Epithelial cell of prostate (primary cell): ENCODE results near the gene WRAP53.

ENCODE experiments used
- DNase-seq: peaks from one replicate; pipeline ENCODE4 v3.0.0-alpha.2; 2011; ENCODE audit warnings: low read depth, low spot score
- H3K27ac ChIP-seq: fragments of 450-650 bp; 2 replicates; pipeline ENCODE4 v1.5.1; 2017; ENCODE audit warnings: mild to moderate bottlenecking

WRAP53 gene

GRCh38 chr17:7707446-7707845 lies 19.2 kb downstream of the WRAP53 start:
- H3K27ac ChIP-seq = no peak overlapping the region
- no peak for DNase-seq

- no peak for DNase-seq
- no peak overlapping the region for H3K27ac ChIP-seq
Measured at GRCh38 chr17:7707858-7708750, 19.8 kb downstream of the WRAP53 start.

GRCh38 chr17:7709031-7709430 lies 20.8 kb downstream of the WRAP53 start:
- no peak overlapping the region for H3K27ac ChIP-seq
- DNase-seq = no peak

- DNase-seq = no peak
- H3K27ac ChIP-seq = no peak overlapping the region
Measured at GRCh38 chr17:7710301-7710700, 22.0 kb downstream of the WRAP53 start.

- DNase-seq = no peak
- no peak overlapping the region for H3K27ac ChIP-seq
Measured at GRCh38 chr17:7711051-7711755, 22.9 kb downstream of the WRAP53 start.

GRCh38 chr17:7712111-7712771 lies 24.0 kb downstream of the WRAP53 start:
- no peak for DNase-seq
- no peak overlapping the region for H3K27ac ChIP-seq

- H3K27ac ChIP-seq = no peak overlapping the region
- no peak for DNase-seq
Measured at GRCh38 chr17:7713782-7714181, 25.5 kb downstream of the WRAP53 start.

- DNase-seq = no peak
- H3K27ac ChIP-seq = no peak overlapping the region
Measured at GRCh38 chr17:7714721-7715594, 26.7 kb downstream of the WRAP53 start.

- H3K27ac ChIP-seq = no peak overlapping the region
- DNase-seq = no peak
Measured at GRCh38 chr17:7715936-7716886, 27.9 kb downstream of the WRAP53 start.

- peak; percentile 27 for DNase-seq
- peak within 1 kb of the TSS; percentile 14 for H3K27ac ChIP-seq
Measured at GRCh38 chr17:7716901-7717755, 28.9 kb downstream of the WRAP53 start, which contains the start of gene DNAH2. Gene DNAH2 (plus strand): TSS chr17:7717744. CDS start chr17:7719735, 1,991 bp downstream.

GRCh38 chr17:7717756-7718350 lies 29.6 kb downstream of the WRAP53 start:
- no peak for DNase-seq
- no peak overlapping the region for H3K27ac ChIP-seq

GRCh38 chr17:7719661-7720060 lies 31.4 kb downstream of the WRAP53 start:
- no peak overlapping the region for H3K27ac ChIP-seq
- no peak for DNase-seq

GRCh38 chr17:7720125-7720524 lies 31.8 kb downstream of the WRAP53 start:
- no peak overlapping the region for H3K27ac ChIP-seq
- DNase-seq = no peak

GRCh38 chr17:7721612-7722011 lies 33.3 kb downstream of the WRAP53 start:
- DNase-seq = no peak
- no peak overlapping the region for H3K27ac ChIP-seq

GRCh38 chr17:7727886-7728285 lies 39.6 kb downstream of the WRAP53 start:
- no peak overlapping the region for H3K27ac ChIP-seq
- DNase-seq = no peak

GRCh38 chr17:7729816-7730215 lies 41.5 kb downstream of the WRAP53 start:
- H3K27ac ChIP-seq = no peak overlapping the region
- DNase-seq = no peak

GRCh38 chr17:7732981-7733539 lies 44.8 kb downstream of the WRAP53 start:
- no peak for DNase-seq
- H3K27ac ChIP-seq = no peak overlapping the region
